22Rv1 (cell line): ENCODE measurements around the gene IQGAP1.

Experiments
- CTCF ChIP-seq: fragments of 450-650 bp; IDR thresholded peaks from 2 replicates; pipeline ENCODE4 v1.5.1; 2017; ENCODE audit warnings: mild to moderate bottlenecking
- ZFX ChIP-seq: fragments of 450-650 bp; IDR thresholded peaks from 2 replicates; pipeline ENCODE4 v1.6.1; 2017; ENCODE audit warnings: antibody characterized with exemption, borderline replicate concordance

DNA sequence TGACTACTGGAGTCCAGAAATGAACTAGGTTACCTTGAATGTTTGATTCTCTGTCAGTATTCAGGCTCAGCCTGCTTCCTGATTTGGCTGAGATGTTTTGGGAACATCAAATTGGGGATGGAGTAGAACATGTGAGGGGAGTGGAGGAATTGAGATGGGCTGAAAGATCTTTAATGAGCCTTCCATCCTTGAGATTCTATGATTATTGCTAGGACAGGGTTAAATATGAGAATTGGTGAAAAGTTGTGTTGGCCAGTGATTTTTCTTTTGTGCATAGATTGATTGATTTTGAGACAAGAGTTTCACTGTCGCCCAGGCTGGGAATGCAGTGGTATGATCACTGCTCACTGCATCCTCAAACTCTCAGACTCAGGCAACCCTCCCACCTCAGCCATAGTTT is 32.4 kb downstream of the IQGAP1 start:
- TF ChIP-seq CTCF (no peak), ZFX (no peak)
